ENCODE measurements around the gene TLE4.

TLE4 gene

GRCh38 chr9:79662537-79662956, 90.8 kb downstream of the TLE4 start:
- H2BK120ac ChIP-seq (ENCODE audit: low read depth, low read length): no peak overlapping the region
- H3K27ac ChIP-seq (replicated peaks; ENCODE audit: low read length): peak overlapping the region; percentile 74
- H3K4me2 ChIP-seq (ENCODE audit: insufficient read depth, low read length, poor library complexity, severe bottlenecking): no peak overlapping the region
- no peaks in the 10 kb centered on the region for H3K27me3 ChIP-seq (ENCODE audit: control insufficient read depth in 3 of 3, insufficient read depth in 3 of 3, low read depth in 1 of 3, low read length in 3 of 3)
- H3K4me1 ChIP-seq (ENCODE audit: control insufficient read depth in 2 of 2, insufficient read depth in 1 of 2, low read depth in 1 of 2, low read length in 2 of 2): peaks cover 27 to 62% of the 10 kb centered on the region in 2 donors
- H3K18ac ChIP-seq (ENCODE audit: low read length): no peak overlapping the region
- DNase-seq (ENCODE audit: low spot score): peak; percentile 88
- H4K91ac ChIP-seq (ENCODE audit: low read depth, low read length, poor library complexity): no peak overlapping the region
- H2AFZ ChIP-seq (ENCODE audit: low read length): no peak overlapping the region
- no peak overlapping the region for H2BK12ac ChIP-seq (ENCODE audit: low read length)
- no peak overlapping the region for H4K8ac ChIP-seq (ENCODE audit: low read depth, low read length)
- no peaks in the 10 kb centered on the region for H3K9me3 ChIP-seq (replicated peaks in 1 of 2; ENCODE audit: control insufficient read depth in 2 of 2, insufficient read depth in 1 of 2, low read depth in 1 of 2, low read length in 2 of 2)
- H2BK15ac ChIP-seq (ENCODE audit: low read length): no peak overlapping the region
- H3K9ac ChIP-seq (ENCODE audit: low read depth, low read length, poor library complexity): no peak overlapping the region
- H2BK5ac ChIP-seq (ENCODE audit: low read length): no peak overlapping the region
- no peaks in the 10 kb centered on the region for H3K79me1 ChIP-seq (ENCODE audit: low read depth, low read length)
- H2AK5ac ChIP-seq (ENCODE audit: low read depth, low read length): no peak overlapping the region
- H3K4me3 ChIP-seq (ENCODE audit: low read length in 2 of 2): no peak overlapping the region
- no CpG with 5 or more reads among the region's 6 CpGs for WGBS, 2 donors (ENCODE audit: extremely low coverage in 2 of 2, insufficient read length in 2 of 2, insufficient replicate concordance in 1 of 2)
- H3K14ac ChIP-seq (ENCODE audit: low read length): no peak overlapping the region
- no peak overlapping the region for H3K4ac ChIP-seq (ENCODE audit: low read length)
- H3K36me3 ChIP-seq (replicated peaks in 1 of 2; ENCODE audit: control insufficient read depth in 2 of 2, insufficient read depth in 2 of 2, low read length in 2 of 2): peaks cover 0 to 47% of the 10 kb centered on the region in 2 donors
- no peak overlapping the region for H3K23ac ChIP-seq (ENCODE audit: low read depth, low read length, poor library complexity)

DNA sequence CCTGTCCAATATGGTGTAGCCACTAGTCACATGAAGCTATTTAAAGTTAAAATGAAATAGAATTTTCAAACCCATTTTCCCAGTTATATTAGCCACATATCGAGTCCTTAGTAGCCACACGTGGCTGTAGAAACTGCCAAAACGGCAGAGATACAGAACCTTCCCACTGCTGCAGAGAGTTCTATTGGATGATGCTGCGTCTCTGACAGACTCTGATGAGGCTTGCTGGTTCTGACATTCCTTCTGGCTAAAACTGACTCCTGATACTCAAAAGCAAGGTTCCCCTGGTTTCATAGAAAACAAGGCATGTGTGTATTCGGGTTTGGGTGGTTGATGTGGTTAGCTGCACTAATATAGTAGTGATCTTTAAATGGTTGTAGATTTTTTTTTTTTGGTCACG, 91.5 kb downstream of the TLE4 start:
- H3K4me3 ChIP-seq (ENCODE audit: low read length in 2 of 2): peak overlapping the region in 1 of 2 donors; percentile 19
- H3K4me1 ChIP-seq (ENCODE audit: control insufficient read depth in 2 of 2, insufficient read depth in 1 of 2, low read depth in 1 of 2, low read length in 2 of 2): peaks cover 31 to 70% of the 10 kb centered on the region in 2 donors
- no CpG with 5 or more reads among the region's 6 CpGs for WGBS, 2 donors (ENCODE audit: extremely low coverage in 2 of 2, insufficient read length in 2 of 2, insufficient replicate concordance in 1 of 2)

DNA sequence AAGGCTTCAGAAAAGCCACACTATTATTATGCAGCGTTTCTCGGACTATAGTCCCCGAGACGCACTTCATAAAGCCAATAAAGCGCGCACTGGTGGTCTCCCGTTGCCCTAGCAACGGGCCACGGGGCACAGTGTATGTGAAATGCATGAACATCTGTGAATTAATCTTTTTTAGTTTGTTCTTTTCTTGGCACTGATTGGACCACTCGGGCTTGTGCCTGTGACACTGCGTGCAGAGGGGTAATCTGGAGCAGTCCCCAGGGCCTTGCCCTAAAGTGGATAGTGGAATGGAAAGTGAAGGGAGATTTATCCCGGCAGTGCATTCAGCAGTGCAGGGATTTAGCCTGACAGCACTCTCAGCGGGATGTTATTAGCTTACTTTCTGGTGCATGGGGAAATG, 92.1 kb downstream of the TLE4 start:
- no peak overlapping the region for H3K4me3 ChIP-seq (ENCODE audit: low read length in 2 of 2)
- no peak overlapping the region for H3K9ac ChIP-seq (ENCODE audit: low read depth, low read length, poor library complexity)
- H3K23ac ChIP-seq (ENCODE audit: low read depth, low read length, poor library complexity): no peak overlapping the region
- peaks cover 0 to 10% of the 10 kb centered on the region in 2 donors for H3K9me3 ChIP-seq (replicated peaks in 1 of 2; ENCODE audit: control insufficient read depth in 2 of 2, insufficient read depth in 1 of 2, low read depth in 1 of 2, low read length in 2 of 2)
- no peak overlapping the region for H4K8ac ChIP-seq (ENCODE audit: low read depth, low read length)
- H3K27ac ChIP-seq (replicated peaks; ENCODE audit: low read length): peak overlapping the region; percentile 81
- no peak overlapping the region for H3K18ac ChIP-seq (ENCODE audit: low read length)
- no peak overlapping the region for H4K91ac ChIP-seq (ENCODE audit: low read depth, low read length, poor library complexity)
- no peak overlapping the region for H3K4ac ChIP-seq (ENCODE audit: low read length)
- H3K36me3 ChIP-seq (replicated peaks in 1 of 2; ENCODE audit: control insufficient read depth in 2 of 2, insufficient read depth in 2 of 2, low read length in 2 of 2): peaks cover 0 to 47% of the 10 kb centered on the region in 2 donors
- H2BK15ac ChIP-seq (ENCODE audit: low read length): no peak overlapping the region
- peaks cover 33 to 73% of the 10 kb centered on the region in 2 donors for H3K4me1 ChIP-seq (ENCODE audit: control insufficient read depth in 2 of 2, insufficient read depth in 1 of 2, low read depth in 1 of 2, low read length in 2 of 2)
- H2BK120ac ChIP-seq (ENCODE audit: low read depth, low read length): no peak overlapping the region
- H3K79me1 ChIP-seq (ENCODE audit: low read depth, low read length): no peaks in the 10 kb centered on the region
- no CpG with 5 or more reads among the region's 13 CpGs for WGBS, 2 donors (ENCODE audit: extremely low coverage in 2 of 2, insufficient read length in 2 of 2, insufficient replicate concordance in 1 of 2)
- no peak overlapping the region for H3K14ac ChIP-seq (ENCODE audit: low read length)
- no peak overlapping the region for H2AK5ac ChIP-seq (ENCODE audit: low read depth, low read length)
- no peaks in the 10 kb centered on the region for H3K27me3 ChIP-seq (ENCODE audit: control insufficient read depth in 3 of 3, insufficient read depth in 3 of 3, low read depth in 1 of 3, low read length in 3 of 3)
- DNase-seq (ENCODE audit: low spot score): peak; percentile 37
- H2BK5ac ChIP-seq (ENCODE audit: low read length): no peak overlapping the region
- H2AFZ ChIP-seq (ENCODE audit: low read length): no peak overlapping the region
- peak overlapping the region; percentile 43 for H3K4me2 ChIP-seq (ENCODE audit: insufficient read depth, low read length, poor library complexity, severe bottlenecking)
- H2BK12ac ChIP-seq (ENCODE audit: low read length): no peak overlapping the region

More for the DNA sequence above, 91.5 kb downstream of the TLE4 start:
- Histone ChIP-seq H3K36me3 (replicated peaks in 1 of 2; ENCODE audit: control insufficient read depth in 2 of 2, insufficient read depth in 2 of 2, low read length in 2 of 2) (peaks cover 0 to 47% of the 10 kb centered on the region in 2 donors), H4K91ac (ENCODE audit: low read depth, low read length, poor library complexity) (no peak overlapping the region), H3K27ac (replicated peaks; ENCODE audit: low read length) (peak overlapping the region; percentile 81), H3K14ac (ENCODE audit: low read length) (no peak overlapping the region), H2BK15ac (ENCODE audit: low read length) (no peak overlapping the region), H3K4me2 (ENCODE audit: insufficient read depth, low read length, poor library complexity, severe bottlenecking) (peak overlapping the region; percentile 29), H3K4ac (ENCODE audit: low read length) (no peak overlapping the region), H4K8ac (ENCODE audit: low read depth, low read length) (no peak overlapping the region), H2BK12ac (ENCODE audit: low read length) (no peak overlapping the region), H3K9ac (ENCODE audit: low read depth, low read length, poor library complexity) (no peak overlapping the region), H3K9me3 (replicated peaks in 1 of 2; ENCODE audit: control insufficient read depth in 2 of 2, insufficient read depth in 1 of 2, low read depth in 1 of 2, low read length in 2 of 2) (peaks cover 0 to 5% of the 10 kb centered on the region in 2 donors), H3K27me3 (ENCODE audit: control insufficient read depth in 3 of 3, insufficient read depth in 3 of 3, low read depth in 1 of 3, low read length in 3 of 3) (no peaks in the 10 kb centered on the region), H3K23ac (ENCODE audit: low read depth, low read length, poor library complexity) (no peak overlapping the region), H3K79me1 (ENCODE audit: low read depth, low read length) (no peaks in the 10 kb centered on the region), H2AK5ac (ENCODE audit: low read depth, low read length) (no peak overlapping the region), H2BK5ac (ENCODE audit: low read length) (no peak overlapping the region), H2BK120ac (ENCODE audit: low read depth, low read length) (no peak overlapping the region), H2AFZ (ENCODE audit: low read length) (no peak overlapping the region), H3K18ac (ENCODE audit: low read length) (no peak overlapping the region)
- peak; percentile 33 for DNase-seq (ENCODE audit: low spot score)

- Histone ChIP-seq H3K9me3 (replicated peaks in 1 of 2; ENCODE audit: control insufficient read depth in 2 of 2, insufficient read depth in 1 of 2, low read depth in 1 of 2, low read length in 2 of 2) (peaks cover 0 to 16% of the 10 kb centered on the region in 2 donors), H3K23ac (ENCODE audit: low read depth, low read length, poor library complexity) (no peak overlapping the region), H4K8ac (ENCODE audit: low read depth, low read length) (no peak overlapping the region), H2AFZ (ENCODE audit: low read length) (no peak overlapping the region), H3K9ac (ENCODE audit: low read depth, low read length, poor library complexity) (no peak overlapping the region), H3K79me1 (ENCODE audit: low read depth, low read length) (no peaks in the 10 kb centered on the region), H4K91ac (ENCODE audit: low read depth, low read length, poor library complexity) (no peak overlapping the region), H3K4ac (ENCODE audit: low read length) (no peak overlapping the region), H2BK12ac (ENCODE audit: low read length) (no peak overlapping the region), H2BK15ac (ENCODE audit: low read length) (no peak overlapping the region), H3K4me1 (ENCODE audit: control insufficient read depth in 2 of 2, insufficient read depth in 1 of 2, low read depth in 1 of 2, low read length in 2 of 2) (peaks cover 35 to 73% of the 10 kb centered on the region in 2 donors), H3K14ac (ENCODE audit: low read length) (no peak overlapping the region), H3K18ac (ENCODE audit: low read length) (no peak overlapping the region), H3K27ac (replicated peaks; ENCODE audit: low read length) (peak overlapping the region; percentile 81), H3K27me3 (ENCODE audit: control insufficient read depth in 3 of 3, insufficient read depth in 3 of 3, low read depth in 1 of 3, low read length in 3 of 3) (no peaks in the 10 kb centered on the region), H3K4me2 (ENCODE audit: insufficient read depth, low read length, poor library complexity, severe bottlenecking) (peak overlapping the region; percentile 28), H2AK5ac (ENCODE audit: low read depth, low read length) (no peak overlapping the region), H3K4me3 (ENCODE audit: low read length in 2 of 2) (no peak overlapping the region), H3K36me3 (replicated peaks in 1 of 2; ENCODE audit: control insufficient read depth in 2 of 2, insufficient read depth in 2 of 2, low read length in 2 of 2) (peaks cover 0 to 47% of the 10 kb centered on the region in 2 donors), H2BK120ac (ENCODE audit: low read depth, low read length) (no peak overlapping the region), H2BK5ac (ENCODE audit: low read length) (no peak overlapping the region)
- no peak for DNase-seq (ENCODE audit: low spot score)
- WGBS, 2 donors (ENCODE audit: extremely low coverage in 2 of 2, insufficient read length in 2 of 2, insufficient replicate concordance in 1 of 2): no CpG with 5 or more reads among the region's 5 CpGs
Observed at GRCh38 chr9:79664375-79664831, 92.6 kb downstream of the TLE4 start.
